ENCODE measurements around the gene ANKRD45.
"Not testable (repeated sequence)": the region's sequence is repeated elsewhere in the genome, so short reads cannot be mapped to it uniquely, and the experiment has no call there.

Gene ANKRD45

DNA sequence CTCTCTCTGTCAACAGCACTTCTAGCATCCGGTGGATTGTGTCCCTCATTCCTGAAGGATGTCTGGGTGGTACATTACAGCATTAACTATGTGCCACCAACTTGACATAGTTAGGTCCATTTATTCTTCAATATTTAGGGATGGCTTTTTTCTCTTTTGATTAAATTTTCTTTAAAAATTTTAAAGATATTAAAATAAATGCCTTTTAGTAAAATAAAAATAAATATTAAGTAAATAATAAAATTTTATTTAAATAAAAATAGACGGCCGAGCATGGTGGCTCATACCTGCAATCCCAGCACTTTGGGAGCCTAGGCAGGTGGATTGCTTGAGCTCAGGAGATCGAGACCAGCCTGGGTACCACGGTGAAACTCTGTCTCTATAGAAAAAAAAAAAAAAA is 35.5 kb upstream of the ANKRD45 start:
- TF ChIP-seq, protein P1, sequence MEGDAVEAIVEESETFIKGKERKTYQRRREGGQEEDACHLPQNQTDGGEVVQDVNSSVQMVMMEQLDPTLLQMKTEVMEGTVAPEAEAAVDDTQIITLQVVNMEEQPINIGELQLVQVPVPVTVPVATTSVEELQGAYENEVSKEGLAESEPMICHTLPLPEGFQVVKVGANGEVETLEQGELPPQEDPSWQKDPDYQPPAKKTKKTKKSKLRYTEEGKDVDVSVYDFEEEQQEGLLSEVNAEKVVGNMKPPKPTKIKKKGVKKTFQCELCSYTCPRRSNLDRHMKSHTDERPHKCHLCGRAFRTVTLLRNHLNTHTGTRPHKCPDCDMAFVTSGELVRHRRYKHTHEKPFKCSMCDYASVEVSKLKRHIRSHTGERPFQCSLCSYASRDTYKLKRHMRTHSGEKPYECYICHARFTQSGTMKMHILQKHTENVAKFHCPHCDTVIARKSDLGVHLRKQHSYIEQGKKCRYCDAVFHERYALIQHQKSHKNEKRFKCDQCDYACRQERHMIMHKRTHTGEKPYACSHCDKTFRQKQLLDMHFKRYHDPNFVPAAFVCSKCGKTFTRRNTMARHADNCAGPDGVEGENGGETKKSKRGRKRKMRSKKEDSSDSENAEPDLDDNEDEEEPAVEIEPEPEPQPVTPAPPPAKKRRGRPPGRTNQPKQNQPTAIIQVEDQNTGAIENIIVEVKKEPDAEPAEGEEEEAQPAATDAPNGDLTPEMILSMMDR (IDR thresholded peaks at IDR 0.05; ENCODE audit: extremely low read depth, insufficient read depth, missing control alignments): no peak
- in situ Hi-C loops (cut with MboI; ENCODE audit: low pct_unique_long_range_greater_than_20kb, low sequenced_read_pairs, unreplicated experiment): no loop called here
- DNase-seq (ENCODE audit: low spot score): no peak

DNA sequence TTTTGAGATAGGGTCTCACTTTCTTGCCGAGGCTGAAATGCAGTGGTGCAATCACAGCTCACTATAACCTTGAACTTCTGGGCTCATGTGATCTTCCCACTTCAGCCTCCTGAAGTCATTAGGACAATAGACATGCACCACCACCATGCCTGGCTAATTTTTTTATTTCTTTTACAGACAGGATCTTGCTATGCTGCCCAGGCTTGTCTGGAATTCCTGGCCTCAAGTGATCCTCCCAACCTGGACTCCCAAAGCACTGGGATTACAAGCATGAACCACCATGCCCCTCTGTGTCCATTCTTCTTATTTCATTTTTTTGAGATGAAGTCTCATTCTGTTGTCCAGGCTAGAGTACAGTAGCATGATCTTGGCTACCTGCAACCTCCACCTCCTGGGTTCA is 33.1 kb upstream of the ANKRD45 start:
- DNase-seq (ENCODE audit: low spot score): no peak
- TF ChIP-seq, protein P1 (IDR thresholded peaks at IDR 0.05; ENCODE audit: extremely low read depth, insufficient read depth, missing control alignments): no peak
- in situ Hi-C loops (cut with MboI; ENCODE audit: low pct_unique_long_range_greater_than_20kb, low sequenced_read_pairs, unreplicated experiment): no loop called here

DNA sequence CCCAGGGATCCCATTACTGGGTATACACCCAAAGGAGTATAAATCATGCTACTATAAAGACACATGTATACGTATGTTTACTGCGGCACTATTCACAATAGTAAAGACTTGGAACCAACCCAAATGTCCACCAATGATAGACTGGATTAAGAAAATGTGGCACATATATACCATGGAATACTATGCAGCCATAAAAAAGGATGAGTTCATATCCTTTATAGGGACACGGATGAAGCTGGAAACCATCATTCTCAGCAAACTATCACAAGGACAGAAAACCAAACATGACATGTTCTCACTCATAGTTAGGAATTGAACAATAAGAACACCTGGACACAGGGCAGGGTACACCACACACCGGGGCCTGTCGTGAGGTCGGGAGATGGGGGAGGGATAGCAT is 31.6 kb upstream of the ANKRD45 start:
- in situ Hi-C loops (cut with MboI; ENCODE audit: low pct_unique_long_range_greater_than_20kb, low sequenced_read_pairs, unreplicated experiment); DNase-seq (ENCODE audit: low spot score): not testable (repeated sequence)

DNA sequence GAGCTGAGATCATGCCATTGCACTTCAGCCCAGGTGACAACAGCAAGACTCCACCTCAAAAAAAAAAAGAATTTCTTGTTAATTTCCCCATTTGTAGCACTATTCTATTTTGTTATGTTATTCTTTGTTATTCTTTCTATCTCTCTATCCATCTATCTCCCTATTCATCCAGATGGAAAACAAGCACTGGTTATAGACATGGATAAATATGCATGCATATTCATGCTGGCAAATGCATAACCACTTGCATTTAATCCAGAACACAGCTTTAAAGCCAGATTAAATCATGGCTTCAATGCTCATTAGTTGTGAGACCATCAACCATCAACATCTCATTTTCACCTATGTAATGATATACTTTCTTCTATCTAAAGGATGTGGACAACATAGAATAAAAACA is 23.6 kb upstream of the ANKRD45 start:
- DNase-seq (ENCODE audit: low spot score): no peak
- in situ Hi-C loops (cut with MboI; ENCODE audit: low pct_unique_long_range_greater_than_20kb, low sequenced_read_pairs, unreplicated experiment): no loop called here
- TF ChIP-seq, protein P1 (IDR thresholded peaks at IDR 0.05; ENCODE audit: extremely low read depth, insufficient read depth, missing control alignments): no peak

DNA sequence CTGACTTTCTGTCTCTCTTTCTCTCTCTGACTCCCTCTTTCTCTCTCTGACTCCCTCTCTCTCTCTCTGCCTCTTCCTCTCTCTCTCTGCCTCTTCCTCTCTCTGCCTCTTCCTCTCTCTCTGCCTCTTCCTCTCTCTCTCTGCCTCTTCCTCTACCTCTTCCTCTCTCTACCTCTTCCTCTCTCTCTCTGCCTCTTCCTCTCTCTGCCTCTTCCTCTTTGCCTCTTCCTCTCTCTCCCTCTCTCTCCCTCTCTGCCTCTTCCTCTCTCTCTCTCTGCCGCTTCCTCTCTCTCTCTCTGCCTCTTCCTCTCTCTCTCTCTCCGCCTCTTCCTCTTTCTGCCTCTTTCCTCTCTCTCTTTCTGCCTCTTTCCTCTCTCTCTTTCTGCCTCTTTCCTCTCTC is 18.6 kb upstream of the ANKRD45 start:
- DNase-seq (ENCODE audit: low spot score): no peak
- in situ Hi-C loops (cut with MboI; ENCODE audit: low pct_unique_long_range_greater_than_20kb, low sequenced_read_pairs, unreplicated experiment): no loop called here
- TF ChIP-seq, protein P1 (IDR thresholded peaks at IDR 0.05; ENCODE audit: extremely low read depth, insufficient read depth, missing control alignments): no peak

DNA sequence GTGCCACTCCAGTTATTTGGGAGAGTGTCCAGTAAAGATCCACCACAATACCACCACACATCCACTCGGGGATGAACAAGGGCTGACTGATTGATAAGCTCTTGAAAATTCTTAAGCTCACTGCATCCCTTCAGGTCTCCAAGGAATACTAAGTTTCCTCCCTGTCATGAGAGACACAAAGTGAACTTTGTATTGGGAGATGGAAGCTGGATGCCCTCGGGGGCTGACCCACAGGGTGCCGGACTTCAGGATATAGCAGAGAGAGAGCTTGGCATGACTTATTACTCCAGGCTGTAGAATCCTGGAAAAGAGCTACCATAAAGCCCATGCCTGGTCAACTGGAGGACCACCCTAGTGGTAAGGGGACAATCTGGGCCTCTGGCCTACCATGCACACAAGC is 15.5 kb upstream of the ANKRD45 start:
- in situ Hi-C loops (cut with MboI; ENCODE audit: low pct_unique_long_range_greater_than_20kb, low sequenced_read_pairs, unreplicated experiment); DNase-seq (ENCODE audit: low spot score): not testable (repeated sequence)

DNA sequence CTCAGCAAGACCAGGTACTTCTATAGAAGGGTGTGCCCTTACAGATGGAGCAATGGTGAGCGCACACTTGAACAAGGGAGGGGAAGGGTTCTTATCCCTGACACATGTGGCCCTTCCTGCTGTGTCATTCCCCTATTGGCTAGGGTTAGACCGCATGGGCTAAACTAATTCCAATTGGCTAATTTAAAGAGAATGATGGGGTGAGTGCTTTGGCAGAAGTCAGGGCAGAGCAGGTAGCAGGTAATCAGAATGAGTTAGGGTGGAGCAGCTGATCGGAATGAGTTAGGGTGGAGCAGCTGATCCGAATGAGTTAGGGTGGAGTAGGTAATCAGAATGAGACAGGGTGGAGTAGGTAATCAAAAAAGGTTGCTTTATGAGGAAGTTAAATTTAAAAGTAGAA is 14.2 kb upstream of the ANKRD45 start:
- DNase-seq (ENCODE audit: low spot score); in situ Hi-C loops (cut with MboI; ENCODE audit: low pct_unique_long_range_greater_than_20kb, low sequenced_read_pairs, unreplicated experiment): not testable (repeated sequence)

DNA sequence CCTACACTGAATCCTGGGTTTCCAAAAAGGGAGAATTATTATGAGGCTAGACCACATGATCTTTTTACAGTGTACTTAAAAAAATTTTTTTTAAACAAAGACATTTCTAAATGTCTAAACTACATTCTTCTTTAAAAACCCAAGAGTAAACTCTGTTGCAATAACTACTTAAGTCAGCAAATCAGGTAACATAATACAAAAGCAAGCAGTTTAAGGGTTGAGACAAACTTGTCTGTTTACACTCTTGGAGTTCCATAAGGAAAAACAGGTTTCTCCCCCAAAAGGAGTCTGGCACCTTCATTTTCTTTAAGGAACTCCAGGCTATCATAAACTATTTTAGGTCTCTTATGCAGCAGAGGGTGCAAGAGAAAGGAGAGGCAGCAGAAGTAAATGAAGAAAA is 12.5 kb upstream of the ANKRD45 start:
- no peak for DNase-seq (ENCODE audit: low spot score)
- in situ Hi-C loops (cut with MboI; ENCODE audit: low pct_unique_long_range_greater_than_20kb, low sequenced_read_pairs, unreplicated experiment): no loop called here
- TF ChIP-seq, protein P1 (IDR thresholded peaks at IDR 0.05; ENCODE audit: extremely low read depth, insufficient read depth, missing control alignments): no peak

DNA sequence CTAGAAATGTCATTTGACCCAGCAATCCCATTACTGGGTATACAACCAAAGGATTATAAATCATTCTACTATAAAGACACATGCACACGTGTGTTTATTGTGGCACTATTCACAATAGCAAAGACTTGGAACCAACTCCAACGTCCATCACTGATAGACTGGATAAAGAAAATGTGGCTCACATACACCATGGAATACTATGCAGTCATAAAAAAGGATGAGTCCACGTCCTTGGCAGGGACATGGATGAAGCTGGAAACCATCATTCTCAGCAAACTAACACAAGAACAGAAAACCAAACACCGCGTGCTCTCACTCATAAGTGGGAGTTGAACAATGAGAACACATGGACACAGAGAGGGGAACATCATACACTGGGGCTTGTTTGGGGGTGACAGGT is 10.5 kb upstream of the ANKRD45 start:
- DNase-seq (ENCODE audit: low spot score); in situ Hi-C loops (cut with MboI; ENCODE audit: low pct_unique_long_range_greater_than_20kb, low sequenced_read_pairs, unreplicated experiment): not testable (repeated sequence)

DNA sequence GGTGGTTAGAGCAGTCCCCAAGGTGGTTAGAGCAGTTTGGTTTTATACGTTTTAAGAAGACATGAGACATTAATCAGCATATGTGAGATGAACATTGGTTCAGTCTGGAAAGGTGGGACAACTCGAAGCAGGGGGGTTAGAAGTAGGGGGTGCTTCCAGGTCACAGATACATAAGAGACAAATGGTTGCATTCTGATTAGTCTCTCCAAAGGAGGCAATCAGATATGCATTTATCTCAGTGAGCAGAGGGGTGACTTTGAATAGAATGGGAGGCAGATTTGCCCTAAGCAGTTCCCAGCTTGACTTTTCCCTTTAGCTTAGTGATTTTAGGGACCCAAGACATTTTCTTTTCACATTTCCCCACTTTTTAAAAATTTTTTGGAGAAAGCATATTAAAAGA is 4.8 kb upstream of the ANKRD45 start:
- in situ Hi-C loops (cut with MboI; ENCODE audit: low pct_unique_long_range_greater_than_20kb, low sequenced_read_pairs, unreplicated experiment); DNase-seq (ENCODE audit: low spot score): not testable (repeated sequence)

Measured in GM13977 (cell line).